Trophoblast cell (in vitro differentiated cells and primary cell): Measurements from ENCODE around the gene SDR42E1.
"Not testable (repeated sequence)": the region's sequence is repeated elsewhere in the genome, so short reads cannot be mapped to it uniquely, and the experiment has no call there.

Experiments used
- DNase-seq, 2 donors: peaks; one replicate each; pipeline ENCODE4 v3.0.0-alpha.2; 2016
- H2AFZ ChIP-seq: 2 replicates; pipeline ENCODE4 v1.6.1; 2013; ENCODE audit warnings: low read length, moderate library complexity, mild to moderate bottlenecking; ENCODE audit not compliant: insufficient read depth, poor library complexity
- H2AK5ac ChIP-seq: 2 replicates; pipeline ENCODE4 v1.6.1; 2013; ENCODE audit warnings: mild to moderate bottlenecking, low read length
- H2BK120ac ChIP-seq: 2 replicates; pipeline ENCODE4 v1.6.1; 2013; ENCODE audit warnings: low read length, mild to moderate bottlenecking, moderate library complexity; ENCODE audit not compliant: insufficient read depth, poor library complexity
- H2BK12ac ChIP-seq: 2 replicates; pipeline ENCODE4 v1.6.1; 2013; ENCODE audit warnings: mild to moderate bottlenecking, low read length, moderate library complexity
- H2BK5ac ChIP-seq: 2 replicates; pipeline ENCODE4 v1.6.1; 2013; ENCODE audit warnings: low read length, low read depth, moderate library complexity, mild to moderate bottlenecking; ENCODE audit not compliant: poor library complexity
- H3K14ac ChIP-seq: 2 replicates; pipeline ENCODE4 v1.6.1; 2013; ENCODE audit warnings: mild to moderate bottlenecking, low read length
- H3K18ac ChIP-seq: 2 replicates; pipeline ENCODE4 v1.6.1; 2013; ENCODE audit warnings: mild to moderate bottlenecking, low read length
- H3K23ac ChIP-seq: 2 replicates; pipeline ENCODE4 v1.6.1; 2013; ENCODE audit warnings: low read length
- H3K27ac ChIP-seq: 2 replicates; pipeline ENCODE4 v1.5.1; 2013; ENCODE audit warnings: low read depth, mild to moderate bottlenecking, inconsistent platforms, low read length, moderate library complexity
- H3K27me3 ChIP-seq: 2 replicates; pipeline ENCODE4 v1.6.1; 2013; ENCODE audit warnings: inconsistent platforms, mild to moderate bottlenecking, low read length, moderate library complexity; ENCODE audit not compliant: insufficient read depth
- H3K36me3 ChIP-seq, 2 experiments: 1 replicate in 1 of 2; 2 replicates in 1 of 2; pipeline ENCODE4 v1.6.1; 2013; ENCODE audit warnings: low read length in 2 of 2, mild to moderate bottlenecking in 2 of 2, moderate library complexity in 1 of 2; ENCODE audit not compliant: insufficient read depth in 2 of 2, control insufficient read depth in 1 of 2
- H3K4ac ChIP-seq: 2 replicates; pipeline ENCODE4 v1.6.1; 2013; ENCODE audit warnings: low read depth, mild to moderate bottlenecking, low read length, moderate library complexity
- H3K4me1 ChIP-seq, 2 experiments: 1 replicate in 1 of 2; 2 replicates in 1 of 2; pipeline ENCODE4 v1.6.1; 2013; ENCODE audit warnings: low read length in 2 of 2, mild to moderate bottlenecking in 2 of 2, moderate library complexity in 1 of 2; ENCODE audit not compliant: insufficient read depth in 2 of 2, control insufficient read depth in 1 of 2
- H3K4me2 ChIP-seq: 2 replicates; pipeline ENCODE4 v1.6.1; 2013; ENCODE audit warnings: inconsistent platforms, mild to moderate bottlenecking, low read length, moderate library complexity
- H3K4me3 ChIP-seq: 2 replicates; pipeline ENCODE4 v1.5.1; 2013; ENCODE audit warnings: mild to moderate bottlenecking, low read depth, low read length, inconsistent platforms
- H3K79me1 ChIP-seq: one replicate; pipeline ENCODE4 v1.6.1; 2013; ENCODE audit warnings: low read length
- H3K79me2 ChIP-seq: 2 replicates; pipeline ENCODE4 v1.6.1; 2013; ENCODE audit warnings: low read length, mild to moderate bottlenecking; ENCODE audit not compliant: control insufficient read depth, insufficient read depth, poor library complexity
- H3K9ac ChIP-seq: 2 replicates; pipeline ENCODE4 v1.6.1; 2013; ENCODE audit warnings: mild to moderate bottlenecking, low read length
- H3K9me3 ChIP-seq: 2 replicates; pipeline ENCODE4 v1.6.1; 2013; ENCODE audit warnings: low read depth, mild to moderate bottlenecking, control low read depth, inconsistent platforms, low read length; ENCODE audit not compliant: insufficient read depth
- H4K12ac ChIP-seq: 2 replicates; pipeline ENCODE4 v1.6.1; 2013; ENCODE audit warnings: low read depth, mild to moderate bottlenecking, low read length, moderate library complexity
- H4K8ac ChIP-seq: 2 replicates; pipeline ENCODE4 v1.6.1; 2013; ENCODE audit warnings: low read depth, mild to moderate bottlenecking, low read length, moderate library complexity
- H4K91ac ChIP-seq: one replicate; pipeline ENCODE4 v1.6.1; 2013; ENCODE audit warnings: low read depth, mild to moderate bottlenecking, low read length, moderate library complexity
- WGBS: extraction: QIAGEN DNeasy Blood & Tissue Kit; methylation state at CpG from one replicate; pipeline ENCODE4 v1.1.7; 2013; ENCODE audit warnings: missing lambda C conversion rate; ENCODE audit not compliant: insufficient read length, insufficient coverage; ENCODE audit errors: extremely low coverage; 5-methylcytosine and 5-hydroxymethylcytosine counted together

Gene SDR42E1

GRCh38 chr16:82013139-82013538, 1.9 kb upstream of the SDR42E1 start:
- Histone ChIP-seq H3K4ac (no peak overlapping the region), H2AK5ac (no peak overlapping the region), H3K4me3 (no peak overlapping the region), H2BK12ac (no peak overlapping the region), H3K9me3 (peaks cover 12% of the 10 kb centered on the region), H3K27me3 (no peaks in the 10 kb centered on the region), H3K79me1 (no peaks in the 10 kb centered on the region), H4K12ac (no peak overlapping the region), H3K18ac (no peak overlapping the region), H4K8ac (no peak overlapping the region), H4K91ac (no peak overlapping the region), H3K14ac (no peak overlapping the region), H3K9ac (no peak overlapping the region), H2BK120ac (no peak overlapping the region), H3K36me3 (no peaks in the 10 kb centered on the region), H3K4me1 (no peaks in the 10 kb centered on the region), H3K4me2 (no peak overlapping the region), H3K27ac (no peak overlapping the region), H3K23ac (no peak overlapping the region), H2BK5ac (no peak overlapping the region), H2AFZ (no peak overlapping the region), H3K79me2 (no peaks in the 10 kb centered on the region)
- no CpG with 5 or more reads among the region's 2 CpGs for WGBS
- DNase-seq, result no peak

GRCh38 chr16:82010649-82011048, 621 bp downstream of the SDR42E1 start:
- DNase-seq, result no peak
- Histone ChIP-seq H3K4ac (no peak overlapping the region), H4K91ac (no peak overlapping the region), H3K27ac (no peak overlapping the region), H3K14ac (no peak overlapping the region), H3K4me3 (no peak overlapping the region), H2BK12ac (no peak overlapping the region), H3K18ac (no peak overlapping the region), H3K4me2 (no peak overlapping the region), H3K9me3 (peaks cover 12% of the 10 kb centered on the region), H3K79me2 (no peaks in the 10 kb centered on the region), H2AK5ac (no peak overlapping the region), H2BK120ac (no peak overlapping the region), H3K27me3 (no peaks in the 10 kb centered on the region), H3K4me1 (no peaks in the 10 kb centered on the region), H4K8ac (no peak overlapping the region), H2AFZ (no peak overlapping the region), H3K23ac (no peak overlapping the region), H4K12ac (no peak overlapping the region), H3K36me3 (no peaks in the 10 kb centered on the region), H2BK5ac (no peak overlapping the region), H3K79me1 (no peaks in the 10 kb centered on the region), H3K9ac (no peak overlapping the region)
- WGBS, result no CpG with 5 or more reads among the region's 8 CpGs

- peaks cover 12% of the 10 kb centered on the region for H3K9me3 ChIP-seq
- H3K27ac ChIP-seq, H3K4me3 ChIP-seq, H3K23ac ChIP-seq, H3K18ac ChIP-seq, H3K79me2 ChIP-seq, H3K14ac ChIP-seq, H2BK5ac ChIP-seq, H3K9ac ChIP-seq, H3K79me1 ChIP-seq, H3K36me3 ChIP-seq, H3K4me2 ChIP-seq, H4K8ac ChIP-seq, H2AFZ ChIP-seq, H4K91ac ChIP-seq, H2AK5ac ChIP-seq, H3K4me1 ChIP-seq, H4K12ac ChIP-seq, H2BK12ac ChIP-seq, H2BK120ac ChIP-seq, DNase-seq, H3K27me3 ChIP-seq, H3K4ac ChIP-seq: not testable (repeated sequence)
- WGBS, result no CpG with 5 or more reads among the region's 4 CpGs
These were observed 1.5 kb downstream of the SDR42E1 start for GRCh38 chr16:82009789-82010188.

- Histone ChIP-seq H2AFZ (no peak overlapping the region), H3K18ac (no peak overlapping the region), H3K23ac (no peak overlapping the region), H3K4me2 (no peak overlapping the region), H2BK5ac (no peak overlapping the region), H2BK120ac (no peak overlapping the region), H4K12ac (no peak overlapping the region), H2BK12ac (no peak overlapping the region), H3K4ac (no peak overlapping the region), H3K79me2 (no peaks in the 10 kb centered on the region), H3K27ac (no peak overlapping the region), H3K79me1 (no peaks in the 10 kb centered on the region), H3K4me1 (no peaks in the 10 kb centered on the region), H4K8ac (no peak overlapping the region), H3K9ac (no peak overlapping the region), H3K4me3 (no peak overlapping the region), H3K27me3 (no peaks in the 10 kb centered on the region), H4K91ac (no peak overlapping the region), H3K14ac (no peak overlapping the region), H3K36me3 (no peaks in the 10 kb centered on the region), H2AK5ac (no peak overlapping the region), H3K9me3 (peaks cover 12% of the 10 kb centered on the region)
- no peak for DNase-seq
- WGBS, result no CpG with 5 or more reads among the region's 9 CpGs
These were observed 2.2 kb downstream of the SDR42E1 start for GRCh38 chr16:82008957-82009592.
